Umbilical cord (tissue), 2 donors: Measurements from ENCODE around the gene AJAP1. TPM values are rescaled to one million over a fixed set of nuclear protein-coding genes. Genes with fewer than 3 reads are reported as not detected.

Source experiments
- DNase-seq: peaks from one replicate; pipeline ENCODE4 v3.0.0-alpha.2; 2015; ENCODE audit warnings: low spot score
- total RNA-seq: library from RNA; depleted of rRNA; stranded (reverse); fragments of >200 nt; gene quantifications from one replicate; pipeline ENCODE4 v1.2.3, GENCODE V29; 2014; ENCODE audit warnings: low replicate concordance; ENCODE audit not compliant: insufficient read depth

The AJAP1 gene
- total RNA-seq, 1 donor from 2014 or later: 0.96 TPM

- DNase-seq: no peak
These were observed 166.1 kb downstream of the AJAP1 start for GRCh38 chr1:4820543-4820942.

GRCh38 chr1:4825800-4826450 lies 171.5 kb downstream of the AJAP1 start:
- peak; percentile 30 for DNase-seq

- DNase-seq: no peak
These were observed 176.3 kb downstream of the AJAP1 start for GRCh38 chr1:4830707-4831106.

GRCh38 chr1:4836574-4836973 lies 182.2 kb downstream of the AJAP1 start:
- no peak for DNase-seq

- peak; percentile 8 for DNase-seq
These were observed 182.7 kb downstream of the AJAP1 start for GRCh38 chr1:4837031-4837600.

GRCh38 chr1:4837752-4838151 lies 183.3 kb downstream of the AJAP1 start:
- peak; percentile 58 for DNase-seq

- no peak for DNase-seq
These were observed 183.8 kb downstream of the AJAP1 start for GRCh38 chr1:4838231-4838630.
